HCT116 (cell line): ENCODE results near the gene LORICRIN. TPM values are rescaled to one million over a fixed set of nuclear protein-coding genes. Genes with fewer than 3 reads are reported as not detected.

ENCODE experiments used
- ATAC-seq: fragments of 200-7000 bp; cut with Tn5 transposase; 2 replicates; pipeline ENCODE4 v1.9.1; 2020; ENCODE audit warnings: mild to moderate bottlenecking, moderate library complexity
- BruUV-seq: library from RNA; stranded (reverse); fragments of 400-500 nt; replicated peaks from 2 replicates; lab custom pipeline; 2021; lab: Mats Ljungman, UMichigan
- CTCF ChIA-PET: fragments of 300-600 bp; sonication (Branson Sonifier 250); formaldehyde crosslinking; loops from one replicate; lab custom pipeline; 2021; ENCODE audit warnings: antibody characterized with exemption; lab: Charles Lee
- POLR2A ChIA-PET: fragments of 300-600, 350-600 bp; sonication (Branson Sonifier 250); formaldehyde crosslinking; loops from one replicate; lab custom pipeline; 2021; ENCODE audit warnings: antibody characterized with exemption; lab: Charles Lee
- RAD21 ChIA-PET, 2 experiments: fragments of 300-600 bp; sonication (Branson Sonifier 250); formaldehyde crosslinking; loops; one replicate each; lab custom pipeline; 2023; ENCODE audit warnings: low total read pairs in 2 of 2; ENCODE audit not compliant: uncharacterized antibody in 2 of 2, unreplicated experiment in 2 of 2, low non-redundant PET in 1 of 2; lab: Charles Lee
- DNase-seq: peaks from one replicate; pipeline ENCODE4 v3.0.0-alpha.2; 2010; ENCODE audit warnings: low read depth, low spot score
- H2AFZ ChIP-seq: fragments of 200-600 bp; shearing (Covaris generic), sonication (generic); 2 replicates; pipeline ENCODE4 v1.6.1; 2017; ENCODE audit warnings: low read depth, mixed run types, mixed read lengths, antibody characterized with exemption, low read length; ENCODE audit not compliant: poor library complexity, severe bottlenecking
- H3K27ac ChIP-seq: 2 replicates; pipeline ENCODE4 v1.5.1; 2012; ENCODE audit warnings: low read depth, low read length
- H3K27me3 ChIP-seq: fragments of 200-600 bp; sonication (generic); 2 replicates; pipeline ENCODE4 v1.6.1; 2016; ENCODE audit warnings: mixed run types, low read length, mixed read lengths; ENCODE audit not compliant: insufficient read depth
- H3K36me3 ChIP-seq, 2 experiments: fragments of 200-500 bp in 1 of 2; fragments of 200-600 bp in 1 of 2; sonication (Bioruptor generic) in 1 of 2; sonication (generic) in 1 of 2; 2 replicates each; pipeline versions ENCODE4 v1.5.1 to v1.6.1; 2014 to 2016; ENCODE audit warnings: low read length in 2 of 2, inconsistent platforms in 1 of 2, mixed read lengths in 1 of 2, mixed run types in 1 of 2; ENCODE audit not compliant: insufficient read depth in 2 of 2, control insufficient read depth in 1 of 2
- H3K4me1 ChIP-seq, 2 experiments: fragments of 200-600 bp in 1 of 2; sonication (generic) in 1 of 2; 2 replicates each; pipeline versions ENCODE4 v1.5.1 to v1.6.1; 2012 to 2017; ENCODE audit warnings: low read length in 2 of 2, inconsistent platforms in 1 of 2, mild to moderate bottlenecking in 1 of 2, mixed read lengths in 1 of 2, mixed run types in 1 of 2, moderate library complexity in 1 of 2; ENCODE audit not compliant: insufficient read depth in 2 of 2, control insufficient read depth in 1 of 2
- H3K4me2 ChIP-seq: fragments of 200-600 bp; sonication (generic); 2 replicates; pipeline ENCODE4 v1.6.1; 2017; ENCODE audit warnings: mixed run types, low read length, mixed read lengths
- H3K4me3 ChIP-seq, 2 experiments: fragments of 200-600 bp in 1 of 2; sonication (generic) in 1 of 2; replicated peaks in 1 of 2; 2 replicates each; pipeline ENCODE4 v1.5.1; 2011 to 2016; ENCODE audit warnings: low read length in 2 of 2, control low read depth in 1 of 2, low read depth in 1 of 2, mild to moderate bottlenecking in 1 of 2, mixed read lengths in 1 of 2, mixed run types in 1 of 2
- H3K79me2 ChIP-seq: fragments of 200-600 bp; sonication (generic); 2 replicates; pipeline ENCODE4 v1.6.1; 2017; ENCODE audit warnings: mild to moderate bottlenecking, mixed run types, low read length, moderate library complexity, mixed read lengths; ENCODE audit not compliant: insufficient read depth
- H3K9ac ChIP-seq: fragments of 200-600 bp; sonication (generic); 2 replicates; pipeline ENCODE4 v1.6.1; 2016; ENCODE audit warnings: low read length, mixed read lengths
- H3K9me2 ChIP-seq: fragments of 200-600 bp; sonication (generic), shearing (Covaris generic); 2 replicates; pipeline ENCODE4 v1.6.1; 2017; ENCODE audit warnings: mixed run types, mild to moderate bottlenecking, moderate library complexity; ENCODE audit not compliant: insufficient read depth
- H3K9me3 ChIP-seq, 2 experiments: fragments of 200-500 bp in 1 of 2; fragments of 200-600 bp in 1 of 2; sonication (Bioruptor generic) in 1 of 2; sonication (generic) in 1 of 2; 2 replicates each; pipeline ENCODE4 v1.6.1; 2014 to 2017; ENCODE audit warnings: low read length in 2 of 2, mixed read lengths in 2 of 2, inconsistent platforms in 1 of 2, low read depth in 1 of 2, mild to moderate bottlenecking in 1 of 2, mixed run types in 1 of 2, moderate library complexity in 1 of 2; ENCODE audit not compliant: control insufficient read depth in 1 of 2, insufficient read depth in 1 of 2
- H4K20me1 ChIP-seq: fragments of 200-600 bp; sonication (generic), shearing (Covaris generic); 2 replicates; pipeline ENCODE4 v1.6.1; 2017; ENCODE audit warnings: mixed run types, mild to moderate bottlenecking, moderate library complexity; ENCODE audit not compliant: insufficient read depth
- CEBPB ChIP-seq: IDR thresholded peaks from 2 replicates; pipeline ENCODE4 v1.6.1; 2012; ENCODE audit warnings: low read depth
- EGR1 ChIP-seq: IDR thresholded peaks from 2 replicates; pipeline ENCODE4 v1.6.1; 2012; ENCODE audit warnings: low read depth
- EZH2 ChIP-seq: fragments of 200-600 bp; sonication (generic); IDR thresholded peaks from 2 replicates; pipeline ENCODE4 v1.6.1; 2017; ENCODE audit warnings: antibody characterized with exemption, mixed run types
- POLR2AphosphoS5 ChIP-seq: IDR thresholded peaks from 2 replicates; pipeline ENCODE4 v1.6.1; 2011; ENCODE audit warnings: mild to moderate bottlenecking, low read depth, low read length, moderate library complexity
- RAD21 ChIP-seq: IDR thresholded peaks from 2 replicates; pipeline ENCODE4 v1.6.1; 2012; ENCODE audit warnings: low read depth, mild to moderate bottlenecking
- TCF7L2 ChIP-seq: IDR thresholded peaks from 2 replicates; pipeline ENCODE4 v1.7.0; 2011; ENCODE audit warnings: borderline replicate concordance, inconsistent platforms; ENCODE audit not compliant: insufficient read depth, insufficient read length; ENCODE audit errors: extremely low read depth
- ZFX ChIP-seq: fragments of 450-650 bp; IDR thresholded peaks from 2 replicates; pipeline ENCODE4 v1.6.1; 2017
- intact Hi-C: fragments of 100-400 bp; cut with micrococcal nuclease; formaldehyde crosslinking; loops from 2 replicates; pipeline ENCODE4 v1.10.0; 2022
- total RNA-seq: library from RNA; stranded (reverse); gene quantifications from one replicate; pipeline ENCODE4 v1.2.1, GENCODE V29; 2021; ENCODE audit not compliant: unreplicated experiment
- TF ChIP-seq, protein P1 (sequence below), 3 experiments: fragments of 200-600 bp in 1 of 3; sonication (generic) in 1 of 3; IDR thresholded peaks in 2 of 3; conservative IDR thresholded peaks in 1 of 3; 2 replicates each; pipeline ENCODE4 v1.5.1; 2012 to 2017; ENCODE audit warnings: low read depth in 2 of 3, low read length in 2 of 3, antibody characterized with exemption in 1 of 3, borderline replicate concordance in 1 of 3, control low read depth in 1 of 3, mild to moderate bottlenecking in 1 of 3, mixed read lengths in 1 of 3, mixed run types in 1 of 3, moderate library complexity in 1 of 3; ENCODE audit not compliant: insufficient read depth in 1 of 3
- TF ChIP-seq, protein P2 (sequence below): IDR thresholded peaks from 2 replicates; pipeline ENCODE4 v1.6.1; 2012
- TF ChIP-seq, protein P3 (sequence below): IDR thresholded peaks from 2 replicates; pipeline ENCODE4 v1.6.1; 2012
- TF ChIP-seq, protein P4 (sequence below): IDR thresholded peaks from 2 replicates; pipeline ENCODE4 v1.6.1; 2011; ENCODE audit warnings: mild to moderate bottlenecking, low read length, moderate library complexity; ENCODE audit not compliant: insufficient replicate concordance; ENCODE audit errors: extremely low read depth

LORICRIN gene
- total RNA-seq, 1 experiment from 2014 or later: not detected

DNA sequence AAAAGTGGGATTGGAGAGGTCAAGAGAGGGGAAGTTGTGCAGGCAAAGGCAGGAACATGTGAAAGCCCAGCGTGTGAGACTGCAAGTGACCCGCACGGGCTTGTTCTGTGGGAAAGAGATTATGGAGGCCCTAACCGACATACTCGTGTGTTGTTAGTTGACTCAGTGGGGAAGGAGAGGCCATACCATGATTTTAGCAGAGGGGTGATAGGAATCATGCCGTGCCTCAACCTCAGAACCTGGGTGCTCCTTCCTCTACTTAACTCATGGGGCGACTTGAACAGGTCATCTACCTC, 33.9 kb downstream of the LORICRIN start:
- Histone ChIP-seq H3K4me2 (no peak overlapping the region), H3K36me3 (no peaks in the 10 kb centered on the region), H3K27ac (no peak overlapping the region), H3K9me2 (no peaks in the 10 kb centered on the region), H3K4me3 (no peak overlapping the region), H3K79me2 (no peaks in the 10 kb centered on the region), H2AFZ (no peak overlapping the region), H3K4me1 (peaks cover under 1 to 5% of the 10 kb centered on the region in 2 experiments; a peak in 2 of 4 replicates), H3K9me3 (no peaks in the 10 kb centered on the region)
- BruUV-seq: no TSS peak
- CTCF ChIA-PET: no interaction called here
- intact Hi-C loops: no loop called here
- DNase-seq: no peak
- POLR2A ChIA-PET: no interaction called here
- RAD21 ChIA-PET: no interaction called here
- ATAC-seq: no peak
- TF ChIP-seq, protein P1, sequence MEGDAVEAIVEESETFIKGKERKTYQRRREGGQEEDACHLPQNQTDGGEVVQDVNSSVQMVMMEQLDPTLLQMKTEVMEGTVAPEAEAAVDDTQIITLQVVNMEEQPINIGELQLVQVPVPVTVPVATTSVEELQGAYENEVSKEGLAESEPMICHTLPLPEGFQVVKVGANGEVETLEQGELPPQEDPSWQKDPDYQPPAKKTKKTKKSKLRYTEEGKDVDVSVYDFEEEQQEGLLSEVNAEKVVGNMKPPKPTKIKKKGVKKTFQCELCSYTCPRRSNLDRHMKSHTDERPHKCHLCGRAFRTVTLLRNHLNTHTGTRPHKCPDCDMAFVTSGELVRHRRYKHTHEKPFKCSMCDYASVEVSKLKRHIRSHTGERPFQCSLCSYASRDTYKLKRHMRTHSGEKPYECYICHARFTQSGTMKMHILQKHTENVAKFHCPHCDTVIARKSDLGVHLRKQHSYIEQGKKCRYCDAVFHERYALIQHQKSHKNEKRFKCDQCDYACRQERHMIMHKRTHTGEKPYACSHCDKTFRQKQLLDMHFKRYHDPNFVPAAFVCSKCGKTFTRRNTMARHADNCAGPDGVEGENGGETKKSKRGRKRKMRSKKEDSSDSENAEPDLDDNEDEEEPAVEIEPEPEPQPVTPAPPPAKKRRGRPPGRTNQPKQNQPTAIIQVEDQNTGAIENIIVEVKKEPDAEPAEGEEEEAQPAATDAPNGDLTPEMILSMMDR (IDR thresholded peaks at IDR 0.05 in 2 of 3, conservative IDR thresholded peaks at IDR 0.05 in 1 of 3; ENCODE audit: borderline replicate concordance in 1 of 3, insufficient read depth in 1 of 3, low read depth in 2 of 3, low read length in 2 of 3): no peak
- TF ChIP-seq TCF7L2: no peak
- TF ChIP-seq, all 23 proteins: peak for 0
- no peaks in the 10 kb centered on the region for H4K20me1 ChIP-seq
- no peak overlapping the region for H3K9ac ChIP-seq
- no peaks in the 10 kb centered on the region; the same call in 1 of the 2 replicates for H3K27me3 ChIP-seq

DNA sequence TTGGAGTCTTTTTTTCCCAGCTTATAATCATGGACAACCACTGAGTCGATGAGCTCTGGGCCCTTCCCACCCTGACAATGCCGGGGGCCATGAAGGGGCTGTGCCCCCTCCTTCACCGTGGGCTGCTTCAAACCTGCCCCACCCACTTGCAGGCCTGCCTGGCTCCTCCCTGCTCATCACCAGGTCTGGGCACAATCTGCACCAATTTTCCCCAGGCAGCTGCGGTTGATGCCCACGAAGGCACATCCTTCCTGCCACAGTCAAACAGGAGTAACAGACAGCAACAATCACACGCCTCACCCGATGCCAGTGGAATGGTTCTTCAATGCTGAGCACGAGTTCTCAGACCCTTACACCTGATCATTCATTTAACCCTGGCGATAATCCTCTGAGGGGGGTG, 34.4 kb downstream of the LORICRIN start:
- DNase-seq: no peak
- Histone ChIP-seq H2AFZ (no peak overlapping the region), H3K9me2 (no peaks in the 10 kb centered on the region), H3K9ac (no peak overlapping the region), H3K27ac (no peak overlapping the region), H3K36me3 (no peaks in the 10 kb centered on the region), H3K4me2 (no peak overlapping the region), H3K4me1 (peaks cover 0 to 1% of the 10 kb centered on the region in 2 experiments; a peak in 1 of 4 replicates), H4K20me1 (no peaks in the 10 kb centered on the region), H3K4me3 (no peak overlapping the region), H3K9me3 (no peaks in the 10 kb centered on the region), H3K27me3 (no peaks in the 10 kb centered on the region; the same call in 1 of the 2 replicates), H3K79me2 (no peaks in the 10 kb centered on the region)
- TF ChIP-seq, protein P2, sequence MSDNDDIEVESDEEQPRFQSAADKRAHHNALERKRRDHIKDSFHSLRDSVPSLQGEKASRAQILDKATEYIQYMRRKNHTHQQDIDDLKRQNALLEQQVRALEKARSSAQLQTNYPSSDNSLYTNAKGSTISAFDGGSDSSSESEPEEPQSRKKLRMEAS: no peak
- no peak for TF ChIP-seq RAD21
- no peak for TF ChIP-seq CEBPB
- no peak for TF ChIP-seq EGR1
- TF ChIP-seq ZFX: no peak
- TF ChIP-seq, protein P3, sequence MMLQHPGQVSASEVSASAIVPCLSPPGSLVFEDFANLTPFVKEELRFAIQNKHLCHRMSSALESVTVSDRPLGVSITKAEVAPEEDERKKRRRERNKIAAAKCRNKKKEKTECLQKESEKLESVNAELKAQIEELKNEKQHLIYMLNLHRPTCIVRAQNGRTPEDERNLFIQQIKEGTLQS: no peak
- TF ChIP-seq, protein P4, sequence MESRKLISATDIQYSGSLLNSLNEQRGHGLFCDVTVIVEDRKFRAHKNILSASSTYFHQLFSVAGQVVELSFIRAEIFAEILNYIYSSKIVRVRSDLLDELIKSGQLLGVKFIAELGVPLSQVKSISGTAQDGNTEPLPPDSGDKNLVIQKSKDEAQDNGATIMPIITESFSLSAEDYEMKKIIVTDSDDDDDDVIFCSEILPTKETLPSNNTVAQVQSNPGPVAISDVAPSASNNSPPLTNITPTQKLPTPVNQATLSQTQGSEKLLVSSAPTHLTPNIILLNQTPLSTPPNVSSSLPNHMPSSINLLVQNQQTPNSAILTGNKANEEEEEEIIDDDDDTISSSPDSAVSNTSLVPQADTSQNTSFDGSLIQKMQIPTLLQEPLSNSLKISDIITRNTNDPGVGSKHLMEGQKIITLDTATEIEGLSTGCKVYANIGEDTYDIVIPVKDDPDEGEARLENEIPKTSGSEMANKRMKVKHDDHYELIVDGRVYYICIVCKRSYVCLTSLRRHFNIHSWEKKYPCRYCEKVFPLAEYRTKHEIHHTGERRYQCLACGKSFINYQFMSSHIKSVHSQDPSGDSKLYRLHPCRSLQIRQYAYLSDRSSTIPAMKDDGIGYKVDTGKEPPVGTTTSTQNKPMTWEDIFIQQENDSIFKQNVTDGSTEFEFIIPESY: no peak
- TF ChIP-seq EZH2: no peak
- TF ChIP-seq POLR2AphosphoS5: no peak
- ChIA-PET RAD21 (no interaction called here), POLR2A (no interaction called here), CTCF (no interaction called here)
- intact Hi-C loops: no loop called here
- ATAC-seq: no peak
- BruUV-seq: no TSS peak
